ENCODE data around the gene CYCS. TPM values are rescaled to one million over a fixed set of nuclear protein-coding genes. Genes with fewer than 3 reads are reported as not detected.
A peak's percentile ranks its signal among the peaks of the same experiment; 100 is the strongest.

Gene CYCS
- total RNA-seq, 4 donors from 2014 or later, result 35.3 to 76.2 (median 53.4) TPM

DNA sequence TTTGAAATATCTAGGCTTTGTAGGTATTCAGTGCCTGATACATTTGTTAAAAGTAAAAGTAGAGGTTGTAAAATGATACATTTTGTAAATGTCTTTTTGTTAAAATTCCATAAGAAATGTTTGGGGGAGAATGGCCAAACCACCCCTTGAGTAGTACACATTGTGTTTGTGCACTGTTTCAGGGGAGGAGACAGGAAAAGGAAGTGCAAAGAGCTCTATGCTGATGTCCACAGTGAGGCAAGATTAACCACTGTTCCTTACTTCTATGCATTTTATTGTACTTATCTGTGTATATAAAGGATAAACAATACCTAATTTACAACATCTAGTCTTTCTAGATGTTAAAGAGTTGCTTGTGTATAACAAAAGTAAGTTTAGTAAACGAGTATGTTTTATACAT lies 7.4 kb upstream of the CYCS start:
- TF ChIP-seq POLR2A (IDR thresholded peaks at IDR 0.05), result no peak
- TF ChIP-seq, protein P1, sequence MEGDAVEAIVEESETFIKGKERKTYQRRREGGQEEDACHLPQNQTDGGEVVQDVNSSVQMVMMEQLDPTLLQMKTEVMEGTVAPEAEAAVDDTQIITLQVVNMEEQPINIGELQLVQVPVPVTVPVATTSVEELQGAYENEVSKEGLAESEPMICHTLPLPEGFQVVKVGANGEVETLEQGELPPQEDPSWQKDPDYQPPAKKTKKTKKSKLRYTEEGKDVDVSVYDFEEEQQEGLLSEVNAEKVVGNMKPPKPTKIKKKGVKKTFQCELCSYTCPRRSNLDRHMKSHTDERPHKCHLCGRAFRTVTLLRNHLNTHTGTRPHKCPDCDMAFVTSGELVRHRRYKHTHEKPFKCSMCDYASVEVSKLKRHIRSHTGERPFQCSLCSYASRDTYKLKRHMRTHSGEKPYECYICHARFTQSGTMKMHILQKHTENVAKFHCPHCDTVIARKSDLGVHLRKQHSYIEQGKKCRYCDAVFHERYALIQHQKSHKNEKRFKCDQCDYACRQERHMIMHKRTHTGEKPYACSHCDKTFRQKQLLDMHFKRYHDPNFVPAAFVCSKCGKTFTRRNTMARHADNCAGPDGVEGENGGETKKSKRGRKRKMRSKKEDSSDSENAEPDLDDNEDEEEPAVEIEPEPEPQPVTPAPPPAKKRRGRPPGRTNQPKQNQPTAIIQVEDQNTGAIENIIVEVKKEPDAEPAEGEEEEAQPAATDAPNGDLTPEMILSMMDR (IDR thresholded peaks at IDR 0.05), result no peak
- no peak overlapping the region for H3K4me3 ChIP-seq (replicated peaks in 1 of 3)
- intact Hi-C loops (cut with DNase I), result no loop called here
- no peaks in the 10 kb centered on the region for H3K9me3 ChIP-seq
- no peak for DNase-seq
- 81 to 83% methylated on average over 1 of the region's 1 CpG for WGBS, 2 donors
- no peaks in the 10 kb centered on the region for H3K36me3 ChIP-seq
- no peaks in the 10 kb centered on the region for H3K4me1 ChIP-seq
- no peak overlapping the region for H3K27ac ChIP-seq
- H3K27me3 ChIP-seq, result no peaks in the 10 kb centered on the region

DNA sequence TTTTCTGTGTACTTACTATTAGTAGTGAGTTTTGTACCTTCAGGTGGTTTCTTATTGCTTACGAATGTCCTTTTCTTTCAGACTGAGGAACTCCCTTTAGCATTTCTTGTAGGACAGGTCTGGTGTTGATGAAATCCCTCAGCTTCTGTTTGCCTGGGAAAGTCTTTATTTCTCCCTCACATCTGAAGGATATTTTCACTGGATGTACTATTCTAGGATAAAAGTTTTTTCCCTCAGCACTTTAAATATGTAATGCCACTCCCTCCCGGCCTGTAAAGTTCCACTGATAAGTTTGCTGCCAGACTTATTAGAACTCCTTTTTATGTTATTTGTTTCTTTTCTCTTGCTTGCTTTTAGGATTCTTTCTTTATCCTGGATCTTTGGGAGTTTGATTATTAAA lies 1.7 kb upstream of the CYCS start:
- intact Hi-C loops (cut with DNase I), result no loop called here
- WGBS, 2 donors, result 80 to 95% methylated on average over 2 of the region's 2 CpGs
- H3K4me3 ChIP-seq (replicated peaks in 1 of 3), result no peak overlapping the region
- no peaks in the 10 kb centered on the region for H3K9me3 ChIP-seq
- peaks cover 4 to 10% of the 10 kb centered on the region in 2 donors for H3K36me3 ChIP-seq
- no peak for TF ChIP-seq POLR2A (IDR thresholded peaks at IDR 0.05)
- TF ChIP-seq, protein P1 (IDR thresholded peaks at IDR 0.05), result no peak
- H3K27me3 ChIP-seq, result no peaks in the 10 kb centered on the region
- no peak for DNase-seq
- H3K27ac ChIP-seq, result no peak overlapping the region
- H3K4me1 ChIP-seq, result peaks cover 4 to 8% of the 10 kb centered on the region in 2 donors

DNA sequence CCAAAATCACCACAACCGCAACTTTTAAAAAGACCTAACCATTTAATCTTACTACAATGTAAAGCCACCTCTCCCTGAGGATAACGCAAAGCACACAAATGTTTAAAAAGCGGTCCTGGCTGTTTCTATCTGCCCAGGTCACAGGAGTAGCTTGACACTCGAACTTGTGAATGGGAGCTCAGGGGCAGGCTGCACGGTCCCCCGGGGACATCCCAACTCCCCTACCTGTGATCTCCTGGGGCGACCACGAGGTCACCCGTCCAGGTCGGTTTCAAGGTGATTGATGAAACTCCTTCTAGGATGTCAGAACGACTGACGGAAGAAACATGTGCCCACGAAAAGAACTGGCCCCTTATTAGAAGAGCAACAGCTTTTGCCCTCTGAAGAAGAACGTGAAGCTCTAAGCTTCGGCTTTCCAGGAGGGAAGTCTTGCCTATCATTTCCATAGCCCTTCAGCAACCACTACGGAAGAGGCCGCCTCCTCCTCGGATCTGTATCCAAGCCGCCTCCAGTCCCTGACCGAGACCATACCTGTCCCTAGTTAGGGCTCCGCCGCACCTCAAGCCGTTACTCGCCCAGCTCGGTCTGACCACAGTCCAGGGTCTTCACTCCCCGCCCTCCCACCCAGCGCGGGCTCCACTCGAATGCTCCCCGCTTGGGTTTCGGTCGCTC lies 459 bp downstream of the CYCS start:
- DNase-seq, result peak; percentile 3 to 22
- peaks cover 20 to 29% of the 10 kb centered on the region in 2 donors for H3K36me3 ChIP-seq
- intact Hi-C loops (cut with DNase I), result no loop called here
- peak overlapping the region; percentile 69 to 97 (median 94) for H3K27ac ChIP-seq
- no peak for TF ChIP-seq POLR2A (IDR thresholded peaks at IDR 0.05)
- TF ChIP-seq, protein P1 (IDR thresholded peaks at IDR 0.05), result no peak
- WGBS, 2 donors, result 1% methylated on average over 24 to 29 of the region's 32 CpGs
- peaks cover 4 to 8% of the 10 kb centered on the region in 2 donors for H3K4me1 ChIP-seq
- no peaks in the 10 kb centered on the region for H3K9me3 ChIP-seq
- H3K4me3 ChIP-seq (replicated peaks in 1 of 3), result peak overlapping the region; percentile 56 to 81 (median 72)
- H3K27me3 ChIP-seq, result no peaks in the 10 kb centered on the region

GRCh38 chr7:25122373-25122772 lies 2.7 kb downstream of the CYCS start:
- Histone ChIP-seq H3K27me3 (no peaks in the 10 kb centered on the region), H3K9me3 (no peaks in the 10 kb centered on the region), H3K4me3 (replicated peaks in 1 of 3) (no peak overlapping the region), H3K36me3 (peaks cover 20 to 30% of the 10 kb centered on the region in 2 donors), H3K27ac (no peak overlapping the region), H3K4me1 (peaks cover 4 to 8% of the 10 kb centered on the region in 2 donors)
- intact Hi-C loops (cut with DNase I), result no loop called here
- TF ChIP-seq, protein P1 (IDR thresholded peaks at IDR 0.05), result no peak
- TF ChIP-seq POLR2A (IDR thresholded peaks at IDR 0.05), result no peak
- DNase-seq, result no peak

GRCh38 chr7:25121599-25121998 lies 3.5 kb downstream of the CYCS start:
- WGBS, 2 donors, result 94 to 97% methylated on average over 9 of the region's 9 CpGs
- TF ChIP-seq, protein P1 (IDR thresholded peaks at IDR 0.05), result no peak
- no peak for TF ChIP-seq POLR2A (IDR thresholded peaks at IDR 0.05)
- H3K9me3 ChIP-seq, result no peaks in the 10 kb centered on the region
- H3K36me3 ChIP-seq, result peaks cover 20 to 30% of the 10 kb centered on the region in 2 donors
- no peak overlapping the region for H3K4me3 ChIP-seq (replicated peaks in 1 of 3)
- DNase-seq, result no peak
- intact Hi-C loops (cut with DNase I), result no loop called here
- no peaks in the 10 kb centered on the region for H3K27me3 ChIP-seq
- H3K27ac ChIP-seq, result no peak overlapping the region
- H3K4me1 ChIP-seq, result peaks cover 4 to 8% of the 10 kb centered on the region in 2 donors

All from thyroid gland (tissue), 4 donors.